Measurements from ENCODE around the gene RHEX.

DNA sequence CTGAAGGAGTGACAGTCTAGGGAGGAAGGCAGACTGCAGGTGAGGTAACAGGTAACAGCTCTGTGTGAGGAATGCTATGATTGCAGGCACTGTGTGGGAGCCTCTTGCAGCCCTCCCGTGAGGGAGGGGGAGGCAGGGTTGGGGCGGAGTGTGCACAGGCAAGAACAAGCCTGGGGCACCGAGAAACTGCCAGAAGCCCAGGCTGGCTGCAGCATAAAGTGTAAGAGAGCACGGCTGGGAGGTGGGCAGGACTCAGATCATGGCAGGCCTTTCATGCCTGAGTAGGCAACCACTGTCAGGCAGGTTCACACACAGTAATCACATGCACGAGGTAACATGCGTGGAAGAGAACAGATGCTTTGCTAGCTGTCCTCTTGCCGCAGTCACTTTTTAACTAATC, 11.3 kb upstream of the RHEX start:
- TF ChIP-seq EZH2 (IDR thresholded peaks at IDR 0.05; ENCODE audit: insufficient read depth, low read length) = no peak
- TF ChIP-seq, protein P1, sequence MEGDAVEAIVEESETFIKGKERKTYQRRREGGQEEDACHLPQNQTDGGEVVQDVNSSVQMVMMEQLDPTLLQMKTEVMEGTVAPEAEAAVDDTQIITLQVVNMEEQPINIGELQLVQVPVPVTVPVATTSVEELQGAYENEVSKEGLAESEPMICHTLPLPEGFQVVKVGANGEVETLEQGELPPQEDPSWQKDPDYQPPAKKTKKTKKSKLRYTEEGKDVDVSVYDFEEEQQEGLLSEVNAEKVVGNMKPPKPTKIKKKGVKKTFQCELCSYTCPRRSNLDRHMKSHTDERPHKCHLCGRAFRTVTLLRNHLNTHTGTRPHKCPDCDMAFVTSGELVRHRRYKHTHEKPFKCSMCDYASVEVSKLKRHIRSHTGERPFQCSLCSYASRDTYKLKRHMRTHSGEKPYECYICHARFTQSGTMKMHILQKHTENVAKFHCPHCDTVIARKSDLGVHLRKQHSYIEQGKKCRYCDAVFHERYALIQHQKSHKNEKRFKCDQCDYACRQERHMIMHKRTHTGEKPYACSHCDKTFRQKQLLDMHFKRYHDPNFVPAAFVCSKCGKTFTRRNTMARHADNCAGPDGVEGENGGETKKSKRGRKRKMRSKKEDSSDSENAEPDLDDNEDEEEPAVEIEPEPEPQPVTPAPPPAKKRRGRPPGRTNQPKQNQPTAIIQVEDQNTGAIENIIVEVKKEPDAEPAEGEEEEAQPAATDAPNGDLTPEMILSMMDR (IDR thresholded peaks at IDR 0.05; ENCODE audit: insufficient read depth, low read depth, low read length) = no peak
